HG03520 (cell line): ENCODE results near the gene SLC24A3.

Experiments used
- ATAC-seq: cut with Tn5 transposase; IDR thresholded peaks from one replicate; pipeline ENCODE4 v1.9.1; 2021; ENCODE audit warnings: mild to moderate bottlenecking, moderate library complexity; ENCODE audit not compliant: unreplicated experiment

The SLC24A3 gene

GRCh38 chr20:19380211-19380610 lies 167.8 kb downstream of the SLC24A3 start:
- no peak for ATAC-seq

GRCh38 chr20:19381947-19382346 lies 169.5 kb downstream of the SLC24A3 start:
- ATAC-seq, result no peak

- ATAC-seq, result no peak
These were observed 170.2 kb downstream of the SLC24A3 start for GRCh38 chr20:19382386-19383340.

- ATAC-seq, result no peak
These were observed 172.5 kb downstream of the SLC24A3 start for GRCh38 chr20:19384940-19385339.

DNA sequence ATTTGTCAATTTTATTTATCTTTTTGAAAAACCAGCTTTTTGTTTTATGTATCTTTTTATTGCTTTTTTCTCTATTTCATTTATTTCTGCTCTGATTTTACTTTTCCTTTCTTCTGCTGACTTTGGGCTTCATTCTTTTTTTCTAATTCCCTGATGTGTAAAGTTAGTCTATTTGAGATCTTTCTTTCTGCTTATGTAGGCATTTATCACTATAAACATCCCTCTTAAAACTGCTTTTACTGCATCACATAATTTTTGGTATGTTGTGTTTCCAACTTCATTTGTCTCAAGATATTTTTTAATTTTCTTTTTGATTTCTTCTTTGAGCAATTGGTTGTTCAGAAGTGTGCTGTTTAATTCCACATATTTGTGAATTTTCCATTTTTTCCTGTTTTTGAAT lies 174.8 kb downstream of the SLC24A3 start:
- ATAC-seq, result no peak

DNA sequence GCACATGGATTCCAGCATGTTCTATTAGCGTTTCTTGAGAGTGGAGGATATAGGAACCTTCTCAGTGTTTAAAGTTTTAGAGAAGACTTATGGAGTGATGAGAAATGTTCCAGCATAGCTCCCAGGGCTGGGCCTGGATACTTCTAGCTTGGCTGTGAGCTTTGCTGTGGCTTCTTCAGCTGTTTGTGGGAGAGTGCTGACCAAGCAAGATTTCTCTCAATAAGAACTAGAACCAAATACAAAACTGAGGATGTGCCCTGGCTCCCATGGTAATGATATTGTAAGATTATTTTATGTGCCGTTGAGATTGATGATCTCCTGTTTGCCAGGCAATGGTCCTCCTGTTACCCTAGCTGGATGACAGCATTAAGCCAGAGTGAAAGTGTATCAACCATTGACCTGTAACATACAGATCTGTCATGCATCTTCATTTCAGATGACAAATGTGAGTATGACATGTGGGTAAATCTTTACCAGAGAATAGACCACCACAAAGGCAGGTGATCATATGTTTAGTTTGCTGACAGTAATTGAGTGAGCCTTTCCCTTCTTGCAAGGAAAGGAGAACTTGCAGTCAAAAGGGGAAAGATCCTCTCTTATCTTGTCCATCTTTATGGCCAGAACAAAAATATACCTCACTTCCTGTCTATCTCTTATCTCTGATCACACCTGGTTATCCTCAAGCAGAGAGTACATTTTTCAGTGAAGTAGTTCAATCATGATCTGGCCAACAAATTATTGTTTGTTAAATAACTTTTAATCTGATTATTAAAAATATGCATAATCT lies 180.1 kb downstream of the SLC24A3 start:
- no peak for ATAC-seq

GRCh38 chr20:19396460-19397081 lies 184.1 kb downstream of the SLC24A3 start:
- no peak for ATAC-seq

DNA sequence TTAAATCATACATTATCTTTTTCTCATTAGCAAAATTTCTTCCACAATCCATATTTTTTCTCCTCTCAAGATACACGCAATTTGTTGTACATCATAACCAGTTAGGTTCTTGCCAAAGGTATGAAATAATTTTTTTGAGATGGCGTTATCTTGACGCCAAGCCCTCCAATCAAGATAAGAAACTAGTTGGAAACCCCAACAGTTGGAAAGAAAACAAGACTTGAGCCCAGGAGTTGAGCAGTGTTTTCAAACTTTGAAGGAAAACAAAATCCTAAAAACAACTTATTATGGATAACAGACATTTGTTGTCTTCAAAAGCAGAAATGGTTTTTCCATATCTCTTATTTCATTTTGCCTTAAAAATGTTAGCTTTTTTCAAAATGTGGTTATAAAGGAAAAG lies 184.8 kb downstream of the SLC24A3 start:
- ATAC-seq, result no peak

- ATAC-seq, result no peak
These were observed 185.2 kb downstream of the SLC24A3 start for GRCh38 chr20:19397666-19398065.

GRCh38 chr20:19401096-19401495 lies 188.7 kb downstream of the SLC24A3 start:
- ATAC-seq, result no peak

- no peak for ATAC-seq
These were observed 191.1 kb downstream of the SLC24A3 start for GRCh38 chr20:19403549-19403948.

GRCh38 chr20:19404826-19405225 lies 192.4 kb downstream of the SLC24A3 start:
- ATAC-seq, result no peak

DNA sequence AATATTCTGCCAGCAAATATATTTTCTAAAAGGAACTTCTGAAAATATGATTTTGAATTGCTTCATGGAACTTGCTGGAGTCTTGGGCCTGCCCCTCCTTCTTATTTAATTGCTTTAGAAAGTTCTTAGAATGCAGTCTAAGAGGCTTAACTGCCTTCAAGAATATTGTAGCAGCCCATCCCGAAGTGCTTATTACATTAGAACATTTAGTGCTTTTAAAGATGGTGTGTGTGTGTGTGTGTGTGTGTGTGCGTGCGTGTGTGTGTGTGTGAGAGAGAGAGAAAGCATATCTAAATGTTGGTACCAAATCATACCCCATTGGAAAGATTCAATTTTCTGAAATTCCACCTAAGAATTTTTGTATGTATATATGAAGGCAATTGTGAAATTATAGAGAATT lies 193.5 kb downstream of the SLC24A3 start:
- no peak for ATAC-seq

- no peak for ATAC-seq
These were observed 193.9 kb downstream of the SLC24A3 start for GRCh38 chr20:19406381-19406780.

GRCh38 chr20:19407196-19407595 lies 194.8 kb downstream of the SLC24A3 start:
- no peak for ATAC-seq

- ATAC-seq, result no peak
These were observed 195.3 kb downstream of the SLC24A3 start for GRCh38 chr20:19407736-19408135.

DNA sequence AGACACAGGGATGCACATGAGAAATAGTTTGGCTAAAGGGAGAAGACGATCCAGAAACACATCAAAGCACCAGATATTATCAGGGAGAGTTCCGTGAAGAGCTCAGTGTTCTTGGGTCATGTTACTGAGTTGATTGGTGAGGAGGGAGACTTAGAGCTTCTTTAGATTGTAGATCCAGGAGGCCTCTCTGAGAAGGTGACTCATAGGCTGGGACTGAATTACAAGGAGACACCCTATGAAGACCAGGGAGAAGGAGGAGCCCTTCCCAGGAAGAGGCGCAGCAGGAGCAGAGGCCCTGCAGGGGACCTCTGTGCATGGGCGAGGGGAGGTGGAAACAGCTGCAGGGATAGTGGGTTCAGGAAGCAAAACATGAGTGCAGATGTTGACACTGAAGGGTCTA lies 196.5 kb downstream of the SLC24A3 start:
- no peak for ATAC-seq

- ATAC-seq, result no peak
These were observed 199.4 kb downstream of the SLC24A3 start for GRCh38 chr20:19411811-19412210.

GRCh38 chr20:19412254-19412653 lies 199.8 kb downstream of the SLC24A3 start:
- no peak for ATAC-seq

- no peak for ATAC-seq
These were observed 202.2 kb downstream of the SLC24A3 start for GRCh38 chr20:19414600-19414999.

DNA sequence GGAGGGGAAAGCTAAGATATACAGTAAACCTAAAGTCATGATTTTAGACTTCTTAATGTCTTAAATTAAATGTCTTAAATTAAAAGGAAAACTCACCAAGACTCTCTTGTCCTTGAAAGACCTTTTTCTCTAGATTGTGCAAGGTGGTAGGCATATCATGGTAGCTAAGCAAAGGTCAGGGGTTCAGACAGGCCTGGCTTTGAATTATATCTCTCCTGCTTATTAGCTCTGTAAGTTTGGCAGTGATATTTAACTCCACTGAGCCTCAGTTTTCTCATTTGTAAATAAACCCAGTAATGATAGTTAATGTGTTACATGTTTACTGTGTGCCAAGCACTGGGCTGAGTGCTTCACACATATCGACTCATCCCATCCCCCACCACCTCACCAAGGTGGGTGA lies 203.3 kb downstream of the SLC24A3 start:
- no peak for ATAC-seq
